SU-DHL-6 (cell line): ENCODE measurements around the gene PRKAG3.

Source experiments
- H2AFZ ChIP-seq: fragments of 200-600 bp; sonication (generic); 2 replicates; pipeline ENCODE4 v1.6.1; 2014; ENCODE audit warnings: low read depth, mild to moderate bottlenecking, moderate library complexity, mixed read lengths, antibody characterized with exemption, low read length; ENCODE audit not compliant: severe bottlenecking
- H3F3A ChIP-seq: fragments of 200-600 bp; shearing (Covaris generic); 2 replicates; pipeline ENCODE4 v1.6.0; 2016; ENCODE audit warnings: antibody characterized with exemption, mild to moderate bottlenecking; ENCODE audit not compliant: insufficient read depth
- H3K27ac ChIP-seq: fragments of 200-600 bp; sonication (generic); 2 replicates; pipeline ENCODE4 v1.5.1; 2016; ENCODE audit warnings: low read depth, mild to moderate bottlenecking, low read length, moderate library complexity, mixed read lengths
- H3K27me3 ChIP-seq: fragments of 200-600 bp; sonication (generic), shearing (Covaris generic); 2 replicates; pipeline ENCODE4 v1.6.0; 2014; ENCODE audit warnings: mild to moderate bottlenecking, low read length
- H3K36me3 ChIP-seq: fragments of 200-600 bp; sonication (generic); 2 replicates; pipeline ENCODE4 v1.6.1; 2014; ENCODE audit warnings: mild to moderate bottlenecking, low read length, mixed read lengths
- H3K4me2 ChIP-seq: fragments of 300-600, 200-600 bp; shearing (Covaris generic), sonication (generic); 2 replicates; pipeline ENCODE4 v1.6.0; 2014; ENCODE audit warnings: low read length, low read depth, mild to moderate bottlenecking; ENCODE audit not compliant: poor library complexity, severe bottlenecking
- H3K4me3 ChIP-seq: fragments of 200-600 bp; sonication (generic); 2 replicates; pipeline ENCODE4 v1.5.1; 2014; ENCODE audit warnings: antibody characterized with exemption, low read length, mild to moderate bottlenecking, mixed read lengths; ENCODE audit not compliant: insufficient read depth, poor library complexity, severe bottlenecking
- H3K79me2 ChIP-seq: fragments of 200-600 bp; sonication (generic); 2 replicates; pipeline ENCODE4 v1.6.1; 2014; ENCODE audit warnings: mild to moderate bottlenecking, low read length, moderate library complexity; ENCODE audit not compliant: insufficient read depth
- H3K9ac ChIP-seq: fragments of 200-600 bp; sonication (generic); 2 replicates; pipeline ENCODE4 v1.7.0; 2014; ENCODE audit warnings: mild to moderate bottlenecking, low read length
- H3K9me2 ChIP-seq: fragments of 200-600 bp; sonication (generic); replicated peaks from 2 replicates; pipeline ENCODE4 v1.6.1; 2014; ENCODE audit warnings: low read length; ENCODE audit not compliant: insufficient read depth
- H3K9me3 ChIP-seq: fragments of 200-600 bp; sonication (generic); 2 replicates; pipeline ENCODE4 v1.6.1; 2014; ENCODE audit warnings: low read length, mixed read lengths; ENCODE audit not compliant: insufficient read depth
- H4K20me1 ChIP-seq: fragments of 200-600 bp; sonication (generic); 2 replicates; pipeline ENCODE4 v1.6.1; 2014; ENCODE audit warnings: low read depth, mild to moderate bottlenecking, antibody characterized with exemption, low read length, moderate library complexity, mixed read lengths
- CTCF ChIP-seq: fragments of 200-600 bp; sonication (generic); IDR thresholded peaks from one replicate; pipeline ENCODE4 v1.5.1; 2017; ENCODE audit warnings: antibody characterized with exemption, mild to moderate bottlenecking, low read length, moderate library complexity; ENCODE audit not compliant: insufficient read depth, poor library complexity, severe bottlenecking
- EZH2phosphoT487 ChIP-seq: fragments of 200-600 bp; sonication (generic), shearing (Covaris generic); conservative IDR thresholded peaks from 2 replicates; pipeline ENCODE4 v1.6.1; 2018; ENCODE audit warnings: mild to moderate bottlenecking, antibody characterized with exemption, low read length, moderate library complexity, mixed read lengths

The PRKAG3 gene

DNA sequence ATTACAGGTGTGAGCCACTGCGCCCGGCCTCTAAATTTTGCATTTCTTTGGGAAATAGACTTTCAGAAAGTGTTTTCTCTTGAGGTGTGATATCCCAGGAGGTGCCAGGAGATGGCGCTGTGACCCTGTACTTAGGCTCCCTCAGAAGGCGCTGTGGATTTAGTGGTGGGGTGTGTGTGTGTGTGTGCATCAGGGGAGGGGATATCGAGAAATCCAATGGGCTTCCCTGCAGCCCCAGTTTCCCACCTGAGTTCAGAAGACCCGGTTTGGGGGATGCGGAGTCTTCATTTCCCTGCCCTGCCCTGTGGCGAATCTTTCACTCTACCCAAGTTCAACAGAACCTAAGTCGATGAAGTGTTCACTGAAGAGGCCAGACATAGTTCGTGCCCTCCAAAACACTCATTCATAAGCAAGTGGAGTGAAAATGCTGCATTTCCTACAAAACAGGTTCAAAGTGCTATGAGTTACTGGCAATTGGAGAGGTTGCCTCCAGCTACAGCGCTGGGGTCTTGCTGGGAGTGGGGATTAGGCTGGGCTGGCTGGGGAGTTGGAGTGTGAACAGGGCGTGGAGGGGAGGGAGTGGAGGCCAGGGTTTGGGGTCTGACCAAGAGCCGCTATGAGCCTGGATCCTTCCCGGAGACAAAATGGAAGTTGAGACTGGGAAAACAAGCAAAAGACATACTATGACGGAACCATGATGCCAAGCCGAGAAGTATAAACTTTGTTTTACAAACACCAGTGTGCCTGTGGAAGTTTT is 21.5 kb upstream of the PRKAG3 start:
- H3K36me3 ChIP-seq, result no peaks in the 10 kb centered on the region
- H3K4me3 ChIP-seq, result no peak overlapping the region
- H3K4me2 ChIP-seq, result no peak overlapping the region
- TF ChIP-seq EZH2phosphoT487, result no peak
- peak; percentile 77 for TF ChIP-seq CTCF
- H3K9ac ChIP-seq, result no peak overlapping the region
- no peaks in the 10 kb centered on the region for H3K27me3 ChIP-seq
- no peaks in the 10 kb centered on the region for H3F3A ChIP-seq
- no peaks in the 10 kb centered on the region for H4K20me1 ChIP-seq
- H2AFZ ChIP-seq, result no peak overlapping the region
- H3K9me2 ChIP-seq, result no peaks in the 10 kb centered on the region
- no peaks in the 10 kb centered on the region for H3K79me2 ChIP-seq
- H3K9me3 ChIP-seq, result no peaks in the 10 kb centered on the region
- H3K27ac ChIP-seq, result no peak overlapping the region

DNA sequence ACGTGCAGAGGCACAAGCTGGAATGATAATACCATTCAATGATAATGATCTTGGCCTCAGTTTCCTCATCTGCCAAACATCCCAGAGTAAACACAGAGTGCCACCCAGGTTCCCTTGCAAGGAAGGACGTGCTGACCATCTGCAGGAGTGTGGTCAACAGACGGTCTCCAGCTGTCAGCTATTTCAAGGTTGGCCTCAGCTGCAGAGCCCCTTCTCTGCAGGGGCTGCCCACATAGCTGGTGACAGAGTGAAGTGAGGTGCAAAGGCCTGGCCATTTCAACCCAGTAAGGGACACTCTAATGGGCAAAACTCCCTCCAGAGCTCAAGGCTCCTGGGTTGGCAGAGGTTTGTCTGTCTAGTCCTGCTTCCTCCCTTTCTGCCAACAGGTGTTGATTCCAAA is 19.7 kb upstream of the PRKAG3 start:
- H2AFZ ChIP-seq, result no peak overlapping the region
- no peak overlapping the region for H3K9ac ChIP-seq
- TF ChIP-seq EZH2phosphoT487 (no peak), CTCF (no peak)
- H3K4me3 ChIP-seq, result no peak overlapping the region
- H3K4me2 ChIP-seq, result no peak overlapping the region
- no peaks in the 10 kb centered on the region for H3K27me3 ChIP-seq
- H3K36me3 ChIP-seq, result no peaks in the 10 kb centered on the region
- no peaks in the 10 kb centered on the region for H3K79me2 ChIP-seq
- no peaks in the 10 kb centered on the region for H3K9me2 ChIP-seq
- H4K20me1 ChIP-seq, result no peaks in the 10 kb centered on the region
- no peak overlapping the region for H3K27ac ChIP-seq
- no peaks in the 10 kb centered on the region for H3F3A ChIP-seq
- no peaks in the 10 kb centered on the region for H3K9me3 ChIP-seq

DNA sequence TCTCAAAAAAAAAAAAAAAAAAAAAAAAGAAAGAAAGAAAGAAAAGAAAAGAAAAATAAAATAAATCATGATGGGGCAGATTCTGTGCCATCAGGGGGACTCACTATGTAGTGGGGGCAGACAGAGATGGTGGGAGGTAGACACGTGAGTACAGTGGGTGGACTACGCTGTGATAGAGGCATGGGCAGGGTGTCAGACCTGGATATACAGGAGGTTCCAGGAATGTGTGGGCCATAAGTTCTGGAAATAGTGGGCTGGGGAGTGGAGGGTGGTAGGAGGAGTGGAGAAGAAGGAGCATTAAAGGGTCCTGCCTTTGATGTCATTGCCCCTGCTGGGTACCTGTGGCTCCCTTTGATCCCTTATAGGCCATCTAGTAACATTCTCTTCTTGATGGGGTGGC is 19.2 kb upstream of the PRKAG3 start:
- no peak overlapping the region for H2AFZ ChIP-seq
- no peaks in the 10 kb centered on the region for H3K9me2 ChIP-seq
- no peaks in the 10 kb centered on the region for H3K36me3 ChIP-seq
- no peak overlapping the region for H3K9ac ChIP-seq
- H3K4me2 ChIP-seq, result no peak overlapping the region
- no peak for TF ChIP-seq CTCF
- no peak for TF ChIP-seq EZH2phosphoT487
- no peaks in the 10 kb centered on the region for H3K9me3 ChIP-seq
- H3K27me3 ChIP-seq, result no peaks in the 10 kb centered on the region
- H3F3A ChIP-seq, result no peaks in the 10 kb centered on the region
- H3K4me3 ChIP-seq, result no peak overlapping the region
- no peaks in the 10 kb centered on the region for H4K20me1 ChIP-seq
- H3K79me2 ChIP-seq, result no peaks in the 10 kb centered on the region
- no peak overlapping the region for H3K27ac ChIP-seq
